Measurements from ENCODE around the gene TOM1L1.

GRCh38 chr17:54887787-54888186 is 12.9 kb upstream of the TOM1L1 start:
- TF ChIP-seq, protein P1, sequence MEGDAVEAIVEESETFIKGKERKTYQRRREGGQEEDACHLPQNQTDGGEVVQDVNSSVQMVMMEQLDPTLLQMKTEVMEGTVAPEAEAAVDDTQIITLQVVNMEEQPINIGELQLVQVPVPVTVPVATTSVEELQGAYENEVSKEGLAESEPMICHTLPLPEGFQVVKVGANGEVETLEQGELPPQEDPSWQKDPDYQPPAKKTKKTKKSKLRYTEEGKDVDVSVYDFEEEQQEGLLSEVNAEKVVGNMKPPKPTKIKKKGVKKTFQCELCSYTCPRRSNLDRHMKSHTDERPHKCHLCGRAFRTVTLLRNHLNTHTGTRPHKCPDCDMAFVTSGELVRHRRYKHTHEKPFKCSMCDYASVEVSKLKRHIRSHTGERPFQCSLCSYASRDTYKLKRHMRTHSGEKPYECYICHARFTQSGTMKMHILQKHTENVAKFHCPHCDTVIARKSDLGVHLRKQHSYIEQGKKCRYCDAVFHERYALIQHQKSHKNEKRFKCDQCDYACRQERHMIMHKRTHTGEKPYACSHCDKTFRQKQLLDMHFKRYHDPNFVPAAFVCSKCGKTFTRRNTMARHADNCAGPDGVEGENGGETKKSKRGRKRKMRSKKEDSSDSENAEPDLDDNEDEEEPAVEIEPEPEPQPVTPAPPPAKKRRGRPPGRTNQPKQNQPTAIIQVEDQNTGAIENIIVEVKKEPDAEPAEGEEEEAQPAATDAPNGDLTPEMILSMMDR (IDR thresholded peaks at IDR 0.05): no peak
- TF ChIP-seq POLR2AphosphoS5 (IDR thresholded peaks at IDR 0.05): no peak
